Measurements from ENCODE around the gene EPHB1.

Gene EPHB1

DNA sequence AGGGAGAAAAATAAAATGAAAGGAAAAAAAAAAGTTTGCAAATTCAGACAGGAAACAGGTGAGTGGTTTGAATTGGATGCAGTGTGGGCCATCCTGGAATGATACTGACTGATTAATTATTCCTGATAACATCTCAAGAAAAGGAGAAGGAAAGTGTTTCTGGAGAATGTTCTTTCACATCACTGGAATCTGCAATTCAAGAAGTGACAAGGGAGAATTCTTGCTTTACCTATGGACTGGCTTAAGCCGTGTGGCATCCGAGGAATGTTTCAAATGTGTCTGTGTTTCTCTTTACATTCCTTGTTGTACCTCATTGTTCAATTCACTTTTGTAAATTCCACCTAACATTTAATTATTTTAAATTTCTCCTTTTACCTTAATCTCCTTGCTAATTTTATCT is 465.0 kb downstream of the EPHB1 start:
- no peak for DNase-seq (ENCODE audit: low read depth)

DNA sequence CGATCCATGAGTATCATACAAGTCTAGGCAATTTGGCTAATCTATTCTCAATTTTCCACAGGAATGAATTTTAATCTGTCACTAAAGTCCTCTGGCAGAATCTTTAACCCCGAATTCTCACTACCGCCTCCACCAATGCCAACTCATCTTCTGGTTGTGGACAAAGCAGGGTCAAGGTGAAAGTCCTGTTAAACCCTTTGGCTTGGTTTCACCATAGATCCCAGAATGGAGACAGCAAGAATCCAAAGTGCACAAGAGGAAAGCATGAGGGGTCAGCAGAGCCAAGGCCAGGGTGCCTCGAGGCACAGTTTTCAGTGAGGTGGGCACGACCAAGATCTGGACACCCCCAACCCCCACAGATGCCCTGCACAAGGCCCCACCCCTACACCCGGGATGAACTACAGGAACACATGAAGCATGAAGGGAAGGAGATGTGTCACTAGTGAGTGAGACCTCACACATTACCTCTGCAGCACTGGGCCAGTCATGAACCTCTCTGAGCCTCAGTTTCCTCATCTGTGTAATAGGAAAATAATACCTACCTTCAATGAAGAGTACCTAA is 466.2 kb downstream of the EPHB1 start:
- DNase-seq (ENCODE audit: low read depth): no peak

DNA sequence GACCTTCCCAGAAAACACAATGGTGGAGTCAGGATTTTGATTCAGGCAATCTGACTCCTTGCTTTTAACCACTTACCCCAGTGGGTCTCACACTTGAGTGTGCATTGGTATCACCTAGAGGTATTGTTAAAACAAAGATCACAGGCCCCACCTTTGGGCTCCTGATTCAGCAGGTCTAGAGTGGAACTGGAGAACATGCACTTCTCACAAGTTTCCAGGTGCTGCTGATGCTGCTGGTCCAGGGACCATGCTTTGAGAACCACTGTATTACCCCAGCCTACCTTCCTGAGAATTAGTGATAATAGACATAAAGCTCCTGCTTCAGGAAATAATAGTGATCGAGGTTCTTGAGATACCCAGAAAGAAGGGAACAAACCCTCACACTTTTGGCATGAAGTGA is 466.9 kb downstream of the EPHB1 start:
- no peak for DNase-seq (ENCODE audit: low read depth)

DNA sequence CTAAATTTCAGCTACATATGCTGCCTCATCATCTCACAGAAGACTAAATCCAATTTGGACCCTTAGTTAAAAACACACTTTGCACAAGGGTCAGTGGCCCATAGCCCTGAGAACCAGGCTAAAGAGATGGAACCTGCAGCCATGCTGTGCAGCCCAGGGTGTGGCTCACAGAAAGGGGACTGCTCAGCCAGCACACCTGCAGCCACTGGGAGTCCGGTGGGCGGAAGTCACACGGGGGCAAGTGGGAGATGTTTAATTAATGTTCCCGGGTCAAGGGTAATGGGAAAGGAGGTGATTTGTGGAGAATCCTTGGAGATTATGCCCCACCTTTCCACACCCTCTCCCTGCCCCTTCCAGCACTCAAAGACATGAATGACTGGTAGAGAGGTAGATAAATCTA is 467.4 kb downstream of the EPHB1 start:
- no peak for DNase-seq (ENCODE audit: low read depth)

DNA sequence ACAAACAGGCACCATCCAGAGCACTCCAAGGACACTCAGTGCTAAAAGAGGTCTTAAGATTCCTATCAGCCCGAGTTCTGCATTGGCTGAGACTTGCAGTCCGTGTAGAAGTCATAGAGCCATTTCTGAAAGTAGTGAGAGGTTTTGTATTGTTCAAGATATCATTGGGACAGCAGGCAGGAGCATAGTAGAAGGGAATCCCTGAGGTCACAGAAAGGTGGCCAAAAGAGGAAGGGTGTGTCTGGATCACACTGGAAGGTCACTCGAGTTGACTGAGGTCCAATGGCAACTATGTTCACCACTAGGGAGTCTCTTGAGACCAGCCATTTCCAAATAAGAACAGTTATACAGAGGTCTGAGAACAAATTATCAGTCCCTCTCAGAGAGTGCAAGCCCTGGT is 468.3 kb downstream of the EPHB1 start:
- DNase-seq (ENCODE audit: low read depth): no peak

DNA sequence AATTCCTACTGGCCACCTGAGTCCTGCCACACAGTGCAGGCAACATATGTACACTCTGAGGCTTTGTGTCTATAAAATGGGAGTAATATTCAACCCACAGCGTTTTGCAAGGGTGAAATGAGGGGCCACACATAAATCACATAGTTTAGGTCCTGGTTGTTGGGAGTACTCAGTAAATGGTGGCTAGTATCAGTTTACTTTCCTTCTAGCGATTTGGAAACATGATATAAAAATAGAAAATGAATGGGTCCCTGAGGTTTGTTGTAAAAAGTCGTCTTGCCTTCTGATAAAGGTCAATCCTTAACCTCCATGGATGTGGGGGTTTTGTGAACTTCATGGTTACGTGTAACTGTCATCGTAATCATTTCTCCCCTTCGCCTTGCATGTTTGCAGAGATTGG is 472.4 kb downstream of the EPHB1 start:
- DNase-seq (ENCODE audit: low read depth): no peak

DNA sequence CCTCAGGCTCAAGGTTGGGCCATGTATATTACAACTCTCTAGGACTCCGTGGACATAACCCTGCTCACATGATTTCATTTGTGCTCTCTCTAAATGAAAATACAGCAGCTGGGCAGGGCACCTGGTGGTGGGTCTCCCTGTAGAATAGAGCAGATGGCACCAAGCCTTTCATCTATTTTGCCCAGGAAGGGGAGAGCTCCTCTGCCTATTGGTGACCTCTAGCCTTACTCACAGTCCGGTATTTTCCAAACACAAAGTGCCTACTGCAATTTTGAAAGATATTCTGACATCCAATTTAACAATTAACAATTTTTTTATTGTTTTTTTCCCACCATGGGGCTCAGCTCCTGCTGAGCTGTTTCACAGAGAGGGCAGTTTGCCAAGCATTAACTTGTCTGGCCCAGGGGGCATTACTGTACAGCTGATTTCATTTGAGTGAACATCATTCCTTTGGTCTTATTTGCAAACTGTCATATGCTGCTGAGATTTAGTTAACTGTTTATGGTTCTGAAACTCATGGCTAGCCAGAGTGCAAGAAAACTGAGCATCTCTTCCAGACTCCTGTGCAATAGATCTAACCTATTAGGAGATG is 474.0 kb downstream of the EPHB1 start:
- DNase-seq (ENCODE audit: low read depth): no peak

DNA sequence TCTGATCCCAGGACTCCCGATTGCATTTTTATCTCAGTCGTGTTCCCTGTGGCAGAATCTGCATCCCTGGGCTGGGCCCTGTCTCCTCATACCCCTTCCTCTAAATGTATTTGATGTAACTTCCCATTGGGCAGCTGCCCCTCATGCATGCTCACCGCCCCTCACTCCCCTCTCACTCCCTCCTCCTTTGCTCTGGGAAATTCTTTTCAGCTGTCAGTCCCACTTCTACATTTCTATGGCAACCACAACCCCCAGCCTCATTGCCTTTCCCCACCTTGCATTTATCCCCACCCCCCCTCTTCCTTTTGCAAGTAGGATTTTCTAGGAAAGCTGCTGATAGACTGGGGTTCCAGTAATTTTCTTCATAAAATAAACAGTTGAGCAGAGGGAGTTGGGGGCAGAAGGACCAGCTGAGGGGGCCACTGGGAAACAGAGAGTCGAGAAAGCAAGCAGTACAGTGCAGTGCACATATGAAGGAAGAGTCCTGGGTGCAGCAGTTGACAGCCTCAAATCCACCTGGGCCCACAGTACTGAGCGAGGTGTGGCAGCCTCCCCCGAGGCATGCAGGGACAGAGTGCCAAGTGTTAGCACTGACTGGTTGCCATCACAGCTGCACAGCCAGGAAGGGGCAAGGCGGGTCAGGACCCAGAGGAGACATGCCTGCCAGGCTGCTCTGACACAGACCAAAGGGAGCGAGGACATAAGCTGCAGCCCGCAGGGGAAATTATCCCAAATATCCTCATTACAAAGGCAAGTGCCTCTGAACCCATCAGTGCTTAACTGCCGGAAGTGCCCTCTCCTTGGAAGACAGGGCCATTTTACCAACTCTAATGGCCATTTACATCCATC is 476.3 kb downstream of the EPHB1 start:
- DNase-seq (ENCODE audit: low read depth): no peak

DNA sequence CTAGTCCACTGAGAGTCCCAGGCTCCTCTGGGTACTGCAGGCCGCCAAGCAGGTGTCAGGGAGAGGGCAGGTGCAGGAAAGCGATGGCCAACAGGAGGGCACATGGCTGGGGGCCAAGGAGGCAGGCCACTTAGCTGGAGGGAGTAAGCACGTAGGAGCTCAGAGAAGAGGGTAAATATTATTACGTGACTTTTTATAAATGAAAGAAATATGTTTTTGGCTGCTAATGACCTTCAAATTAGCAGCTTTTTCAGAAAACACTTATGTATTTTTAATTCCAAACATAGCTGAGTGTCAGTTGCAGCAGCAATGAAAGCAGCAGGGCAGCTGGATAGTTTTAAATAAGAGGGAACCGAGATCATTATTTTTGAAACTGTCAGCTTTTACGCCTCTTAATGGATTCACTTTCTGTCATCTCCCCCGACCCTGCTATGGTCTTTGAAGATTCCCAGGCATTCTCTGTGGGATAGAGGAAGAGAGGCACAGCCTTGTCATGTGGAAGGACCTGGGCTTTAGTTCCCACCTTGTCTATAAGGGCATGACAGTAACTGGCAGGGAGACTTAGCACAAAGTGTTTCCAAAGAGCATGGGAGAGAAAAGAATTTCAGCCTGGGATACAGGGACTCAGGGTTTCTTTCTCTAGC is 477.1 kb downstream of the EPHB1 start:
- DNase-seq (ENCODE audit: low read depth): no peak

DNA sequence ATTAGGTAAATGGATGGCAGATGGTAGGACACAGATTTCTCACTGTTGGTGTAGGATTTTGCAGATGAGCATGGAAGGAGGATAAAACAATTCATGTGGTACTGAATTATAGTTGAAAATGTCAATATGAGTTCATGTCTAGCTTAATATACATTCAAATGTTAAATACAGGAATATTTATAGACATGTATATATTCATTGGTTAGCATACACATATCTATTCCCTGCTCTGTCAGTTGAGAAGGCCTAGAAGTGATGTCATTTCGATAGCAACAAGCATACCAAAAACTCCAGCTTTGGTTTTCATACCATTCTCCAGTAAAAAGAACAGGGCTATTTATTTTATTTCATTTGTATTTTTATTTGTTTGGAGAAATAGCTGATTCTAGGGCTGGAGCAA is 497.1 kb downstream of the EPHB1 start:
- no peak for DNase-seq (ENCODE audit: low read depth)

DNA sequence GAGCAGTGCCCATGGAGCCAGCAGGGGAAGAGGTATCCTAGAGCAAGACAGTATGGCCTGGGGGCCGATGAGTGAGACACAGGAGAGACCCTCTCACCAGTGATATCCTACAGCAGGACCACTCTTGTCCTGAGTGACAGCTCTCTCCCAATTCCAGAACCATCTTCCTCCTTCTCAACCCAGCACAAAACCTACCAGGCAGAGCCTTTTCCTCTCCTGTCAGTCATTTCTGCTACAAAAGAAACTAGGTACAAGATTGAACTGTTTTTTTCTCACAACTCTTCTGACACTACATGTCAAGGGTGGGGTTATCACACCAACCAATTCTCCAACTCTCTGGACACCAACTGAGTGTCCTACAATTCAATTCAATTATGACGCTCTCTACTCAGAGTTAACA is 506.6 kb downstream of the EPHB1 start:
- no peak for DNase-seq (ENCODE audit: low read depth)

DNA sequence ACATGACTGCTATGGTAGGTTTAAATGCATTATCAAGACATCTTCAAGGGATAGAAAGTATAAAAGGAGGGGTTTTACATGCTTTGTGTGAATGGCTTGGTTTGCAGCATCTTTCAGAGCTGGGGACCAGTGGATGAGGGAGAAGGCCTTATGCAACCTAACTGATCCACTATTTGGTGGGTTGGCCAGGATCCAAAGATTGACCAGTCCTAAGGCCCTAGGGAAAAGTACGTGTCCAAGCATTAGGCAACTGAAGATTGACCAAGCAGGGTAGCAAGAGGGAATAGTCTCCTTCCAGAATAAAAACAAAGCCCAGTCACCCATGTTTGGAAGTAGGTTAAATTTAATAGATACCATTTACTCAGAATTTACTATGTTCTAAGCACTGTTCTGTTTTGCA is 509.3 kb downstream of the EPHB1 start:
- no peak for DNase-seq (ENCODE audit: low read depth)

All from stimulated activated CD8-positive, alpha-beta memory T cell treated with anti-CD3 and anti-CD28 coated beads, Interleukin-12 subunit alpha, Interleukin-12 subunit beta, amount 100 ng/mL, for 1 hour (primary cell).